Measurements from ENCODE around the gene RPS15. TPM values are rescaled to one million over a fixed set of nuclear protein-coding genes. Genes with fewer than 3 reads are reported as not detected.

RPS15 gene
- total RNA-seq, 4 donors from 2014 or later, result 1,802 to 3,909 (median 2,793) TPM

- Histone ChIP-seq H3K4me1 (peaks cover 54% of the 10 kb centered on the region), H3K4me3 (peak overlapping the region; percentile 19), H3K36me3 (peaks cover 9% of the 10 kb centered on the region), H3K9me3 (no peaks in the 10 kb centered on the region), H3K27ac (no peak overlapping the region), H3K27me3 (peaks cover 56% of the 10 kb centered on the region)
- DNase-seq (ENCODE audit: low spot score in 2 of 2), result no peak
- no peak for TF ChIP-seq POLR2AphosphoS5 (IDR thresholded peaks at IDR 0.05)
- no peak for TF ChIP-seq POLR2A (IDR thresholded peaks at IDR 0.05)
- no peak for TF ChIP-seq EP300 (IDR thresholded peaks at IDR 0.05)
- TF ChIP-seq, protein P1, sequence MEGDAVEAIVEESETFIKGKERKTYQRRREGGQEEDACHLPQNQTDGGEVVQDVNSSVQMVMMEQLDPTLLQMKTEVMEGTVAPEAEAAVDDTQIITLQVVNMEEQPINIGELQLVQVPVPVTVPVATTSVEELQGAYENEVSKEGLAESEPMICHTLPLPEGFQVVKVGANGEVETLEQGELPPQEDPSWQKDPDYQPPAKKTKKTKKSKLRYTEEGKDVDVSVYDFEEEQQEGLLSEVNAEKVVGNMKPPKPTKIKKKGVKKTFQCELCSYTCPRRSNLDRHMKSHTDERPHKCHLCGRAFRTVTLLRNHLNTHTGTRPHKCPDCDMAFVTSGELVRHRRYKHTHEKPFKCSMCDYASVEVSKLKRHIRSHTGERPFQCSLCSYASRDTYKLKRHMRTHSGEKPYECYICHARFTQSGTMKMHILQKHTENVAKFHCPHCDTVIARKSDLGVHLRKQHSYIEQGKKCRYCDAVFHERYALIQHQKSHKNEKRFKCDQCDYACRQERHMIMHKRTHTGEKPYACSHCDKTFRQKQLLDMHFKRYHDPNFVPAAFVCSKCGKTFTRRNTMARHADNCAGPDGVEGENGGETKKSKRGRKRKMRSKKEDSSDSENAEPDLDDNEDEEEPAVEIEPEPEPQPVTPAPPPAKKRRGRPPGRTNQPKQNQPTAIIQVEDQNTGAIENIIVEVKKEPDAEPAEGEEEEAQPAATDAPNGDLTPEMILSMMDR (IDR thresholded peaks at IDR 0.05), result peak in 1 of 2 donors; percentile 56
- 24% methylated on average over 9 of the region's 83 CpGs for WGBS
Observed at GRCh38 chr19:1465191-1466016, 27.2 kb downstream of the RPS15 start.

- TF ChIP-seq, protein P1 (IDR thresholded peaks at IDR 0.05), result no peak
- no peak for TF ChIP-seq POLR2A (IDR thresholded peaks at IDR 0.05)
- no peak for TF ChIP-seq EP300 (IDR thresholded peaks at IDR 0.05)
- TF ChIP-seq POLR2AphosphoS5 (IDR thresholded peaks at IDR 0.05), result no peak
- H3K4me3 ChIP-seq, result peak overlapping the region; percentile 19
- peaks cover 61% of the 10 kb centered on the region for H3K4me1 ChIP-seq
- no peak overlapping the region for H3K27ac ChIP-seq
- H3K27me3 ChIP-seq, result peaks cover 62% of the 10 kb centered on the region
- peaks cover 3% of the 10 kb centered on the region for H3K36me3 ChIP-seq
- no peak for DNase-seq (ENCODE audit: low spot score in 2 of 2)
- no peaks in the 10 kb centered on the region for H3K9me3 ChIP-seq
- WGBS, result 50% methylated on average over 10 of the region's 41 CpGs
Observed at GRCh38 chr19:1466018-1466460, 27.8 kb downstream of the RPS15 start.

GRCh38 chr19:1466461-1467214, 28.4 kb downstream of the RPS15 start:
- 61% methylated on average over 5 of the region's 70 CpGs for WGBS
- no peak for TF ChIP-seq POLR2A (IDR thresholded peaks at IDR 0.05)
- TF ChIP-seq, protein P1 (IDR thresholded peaks at IDR 0.05), result no peak
- no peak for TF ChIP-seq POLR2AphosphoS5 (IDR thresholded peaks at IDR 0.05)
- TF ChIP-seq EP300 (IDR thresholded peaks at IDR 0.05), result no peak
- Histone ChIP-seq H3K27ac (no peak overlapping the region), H3K27me3 (peaks cover 68% of the 10 kb centered on the region), H3K4me1 (peaks cover 67% of the 10 kb centered on the region), H3K36me3 (no peaks in the 10 kb centered on the region), H3K9me3 (no peaks in the 10 kb centered on the region), H3K4me3 (peak overlapping the region; percentile 51)
- DNase-seq (ENCODE audit: low spot score in 2 of 2), result no peak

DNA sequence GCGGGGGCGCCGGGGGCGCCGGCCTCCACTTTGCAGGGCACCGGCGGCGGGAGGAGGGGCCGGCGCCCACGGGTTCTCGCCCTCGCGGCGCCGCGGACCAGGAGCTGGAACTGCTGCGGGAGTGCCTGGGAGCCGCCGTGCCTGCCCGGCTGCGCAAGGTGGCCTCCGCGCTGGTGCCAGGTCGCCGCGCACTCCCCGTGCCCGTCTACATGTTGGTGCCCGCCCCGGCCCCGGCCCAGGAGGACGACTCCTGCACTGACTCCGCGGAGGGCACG, 29.0 kb downstream of the RPS15 start:
- peaks cover 74% of the 10 kb centered on the region for H3K27me3 ChIP-seq
- H3K9me3 ChIP-seq, result no peaks in the 10 kb centered on the region
- peak overlapping the region; percentile 51 for H3K4me3 ChIP-seq
- TF ChIP-seq, protein P1 (IDR thresholded peaks at IDR 0.05), result no peak
- TF ChIP-seq EP300 (IDR thresholded peaks at IDR 0.05) (no peak), POLR2A (IDR thresholded peaks at IDR 0.05) (no peak), POLR2AphosphoS5 (IDR thresholded peaks at IDR 0.05) (no peak)
- WGBS, result no CpG with 5 or more reads among the region's 36 CpGs
- H3K36me3 ChIP-seq, result no peaks in the 10 kb centered on the region
- H3K27ac ChIP-seq, result no peak overlapping the region
- H3K4me1 ChIP-seq, result peaks cover 72% of the 10 kb centered on the region
- DNase-seq (ENCODE audit: low spot score in 2 of 2), result no peak
